ENCODE results near the gene CTF1. TPM values are rescaled to one million over a fixed set of nuclear protein-coding genes. Genes with fewer than 3 reads are reported as not detected.
"Not testable (repeated sequence)": the region's sequence is repeated elsewhere in the genome, so short reads cannot be mapped to it uniquely, and the experiment has no call there.

CTF1 gene
- total RNA-seq, 1 donor from 2014 or later = 3.4 TPM

DNA sequence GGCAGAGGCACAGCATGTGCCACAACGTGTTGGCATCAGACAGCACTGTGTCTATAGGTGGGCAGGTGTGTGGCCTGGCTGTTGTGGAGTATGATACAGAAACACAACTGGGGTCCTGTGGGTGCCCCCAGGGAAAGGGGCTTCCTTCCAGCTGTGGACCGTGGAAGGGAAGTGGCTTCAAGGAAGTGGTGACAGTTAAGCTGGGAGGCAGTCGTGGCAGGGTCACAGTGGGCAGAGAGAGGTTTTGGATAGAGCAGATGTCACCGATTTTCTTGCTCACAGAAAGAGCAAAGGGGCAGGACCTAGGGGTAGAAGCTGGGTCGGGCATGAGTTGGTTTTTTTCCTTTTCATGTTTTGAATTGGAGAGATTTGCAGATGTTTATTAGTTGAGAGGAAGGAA lies 41.3 kb downstream of the CTF1 start:
- Mint-ChIP-seq H3K4me1 (ENCODE audit: unreplicated experiment) (peaks cover 23% of the 10 kb centered on the region), H3K9me3 (ENCODE audit: unreplicated experiment) (no peaks in the 10 kb centered on the region), H3K27me3 (ENCODE audit: unreplicated experiment) (peaks cover 23% of the 10 kb centered on the region), H3K36me3 (ENCODE audit: low read depth, unreplicated experiment) (peaks cover 51% of the 10 kb centered on the region), H3K27ac (ENCODE audit: unreplicated experiment) (peak overlapping the region; percentile 83), H3K4me3 (ENCODE audit: unreplicated experiment) (peak overlapping the region; percentile 85)
- TF ChIP-seq, protein P1, sequence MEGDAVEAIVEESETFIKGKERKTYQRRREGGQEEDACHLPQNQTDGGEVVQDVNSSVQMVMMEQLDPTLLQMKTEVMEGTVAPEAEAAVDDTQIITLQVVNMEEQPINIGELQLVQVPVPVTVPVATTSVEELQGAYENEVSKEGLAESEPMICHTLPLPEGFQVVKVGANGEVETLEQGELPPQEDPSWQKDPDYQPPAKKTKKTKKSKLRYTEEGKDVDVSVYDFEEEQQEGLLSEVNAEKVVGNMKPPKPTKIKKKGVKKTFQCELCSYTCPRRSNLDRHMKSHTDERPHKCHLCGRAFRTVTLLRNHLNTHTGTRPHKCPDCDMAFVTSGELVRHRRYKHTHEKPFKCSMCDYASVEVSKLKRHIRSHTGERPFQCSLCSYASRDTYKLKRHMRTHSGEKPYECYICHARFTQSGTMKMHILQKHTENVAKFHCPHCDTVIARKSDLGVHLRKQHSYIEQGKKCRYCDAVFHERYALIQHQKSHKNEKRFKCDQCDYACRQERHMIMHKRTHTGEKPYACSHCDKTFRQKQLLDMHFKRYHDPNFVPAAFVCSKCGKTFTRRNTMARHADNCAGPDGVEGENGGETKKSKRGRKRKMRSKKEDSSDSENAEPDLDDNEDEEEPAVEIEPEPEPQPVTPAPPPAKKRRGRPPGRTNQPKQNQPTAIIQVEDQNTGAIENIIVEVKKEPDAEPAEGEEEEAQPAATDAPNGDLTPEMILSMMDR (IDR thresholded peaks at IDR 0.05; ENCODE audit: unreplicated experiment) = no peak
- no peak for DNase-seq (ENCODE audit: low spot score)

DNA sequence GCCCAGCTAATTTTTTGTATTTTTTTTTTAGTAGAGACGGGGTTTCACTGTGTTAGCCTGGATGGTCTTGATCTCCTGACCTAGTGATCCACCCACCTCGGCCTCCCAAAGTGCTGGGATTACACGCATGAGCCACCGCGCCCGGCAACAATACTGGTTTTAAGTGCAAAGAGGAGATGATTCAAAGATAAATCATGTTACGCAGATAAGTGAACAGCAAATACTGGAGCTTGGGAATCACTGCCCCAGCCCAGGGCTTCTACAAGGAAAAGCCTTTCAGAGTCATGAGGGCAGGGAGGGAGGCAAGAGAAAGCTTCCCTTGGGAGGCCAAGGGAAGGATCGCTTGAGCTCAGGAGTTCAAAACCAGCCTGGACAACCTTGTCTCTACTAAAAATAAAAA lies 43.2 kb downstream of the CTF1 start:
- DNase-seq (ENCODE audit: low spot score); H3K9me3 Mint-ChIP-seq (ENCODE audit: unreplicated experiment); H3K4me3 Mint-ChIP-seq (ENCODE audit: unreplicated experiment): not testable (repeated sequence)
- peaks cover 21% of the 10 kb centered on the region for H3K4me1 Mint-ChIP-seq (ENCODE audit: unreplicated experiment)
- peak overlapping the region; percentile 75 for H3K27ac Mint-ChIP-seq (ENCODE audit: unreplicated experiment)
- H3K36me3 Mint-ChIP-seq (ENCODE audit: low read depth, unreplicated experiment) = peaks cover 61% of the 10 kb centered on the region
- H3K27me3 Mint-ChIP-seq (ENCODE audit: unreplicated experiment) = peaks cover 21% of the 10 kb centered on the region

DNA sequence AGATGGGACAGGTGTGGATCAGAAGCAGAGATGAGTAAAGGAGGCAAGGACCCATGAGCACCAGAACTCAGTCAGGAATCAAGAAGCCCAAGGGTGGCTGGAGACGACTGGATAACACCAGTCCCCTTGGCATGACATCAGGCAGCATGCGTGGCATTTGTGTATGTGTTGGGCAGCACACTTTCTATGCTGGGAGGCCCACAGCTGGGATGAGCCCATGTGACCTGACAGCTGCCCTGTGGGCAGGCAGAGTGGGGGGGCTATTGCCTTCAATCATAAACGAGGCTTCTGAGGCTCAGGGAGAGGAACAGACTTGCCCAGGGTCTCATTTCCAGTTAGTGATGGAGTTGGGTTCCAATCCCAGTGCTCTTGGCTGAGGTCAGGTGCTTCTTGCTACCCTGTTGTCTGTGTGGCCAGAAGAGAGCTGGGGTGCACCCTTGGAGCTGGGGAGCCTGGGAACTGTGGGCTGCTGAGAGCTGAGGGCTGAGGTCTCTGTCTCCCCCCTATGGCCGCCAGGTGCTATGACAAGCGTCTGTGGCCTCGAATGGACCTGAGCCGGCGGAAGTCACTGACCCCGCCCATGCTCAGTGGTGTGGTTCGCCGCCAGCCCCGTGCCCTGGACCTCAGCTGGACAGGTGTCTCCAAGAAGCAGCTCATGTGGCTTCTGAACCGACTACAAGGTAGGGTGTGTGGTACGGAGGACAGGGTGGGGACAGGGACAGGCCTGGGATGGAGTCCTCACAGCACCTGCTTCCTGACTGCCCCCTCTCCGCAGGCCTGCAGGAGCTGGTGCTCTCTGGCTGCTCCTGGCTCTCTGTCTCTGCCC lies 45.4 kb downstream of the CTF1 start:
- H3K27ac Mint-ChIP-seq (ENCODE audit: unreplicated experiment) = peak overlapping the region; percentile 32
- H3K27me3 Mint-ChIP-seq (ENCODE audit: unreplicated experiment) = peaks cover 18% of the 10 kb centered on the region
- H3K9me3 Mint-ChIP-seq (ENCODE audit: unreplicated experiment) = no peaks in the 10 kb centered on the region
- H3K4me1 Mint-ChIP-seq (ENCODE audit: unreplicated experiment) = peaks cover 18% of the 10 kb centered on the region
- H3K36me3 Mint-ChIP-seq (ENCODE audit: low read depth, unreplicated experiment) = peaks cover 54% of the 10 kb centered on the region
- TF ChIP-seq, protein P1 (IDR thresholded peaks at IDR 0.05; ENCODE audit: unreplicated experiment) = peak; percentile 75
- DNase-seq (ENCODE audit: low spot score) = peak; percentile 73
- H3K4me3 Mint-ChIP-seq (ENCODE audit: unreplicated experiment) = peak overlapping the region; percentile 64

DNA sequence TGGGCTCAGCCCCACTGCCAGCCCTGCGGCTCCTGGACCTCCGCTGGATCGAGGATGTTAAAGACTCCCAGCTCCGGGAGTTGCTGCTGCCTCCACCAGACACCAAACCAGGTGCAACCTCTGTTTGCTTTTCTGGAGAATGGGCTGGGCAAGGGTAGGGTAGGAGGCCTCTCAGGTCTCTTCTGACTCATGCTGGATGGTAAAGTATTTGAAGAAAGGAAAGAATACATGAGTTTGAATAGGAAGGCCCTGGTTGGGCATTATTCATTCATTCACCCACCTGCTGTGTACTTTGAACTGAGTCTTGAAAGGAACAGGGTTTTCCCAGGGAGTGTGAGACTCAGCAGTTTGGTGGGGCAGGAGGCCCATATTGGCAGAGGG lies 46.0 kb downstream of the CTF1 start:
- no peak for DNase-seq (ENCODE audit: low spot score)
- Mint-ChIP-seq H3K4me1 (ENCODE audit: unreplicated experiment) (peaks cover 15% of the 10 kb centered on the region), H3K27ac (ENCODE audit: unreplicated experiment) (peak overlapping the region; percentile 18), H3K9me3 (ENCODE audit: unreplicated experiment) (no peaks in the 10 kb centered on the region), H3K4me3 (ENCODE audit: unreplicated experiment) (no peak overlapping the region), H3K36me3 (ENCODE audit: low read depth, unreplicated experiment) (peaks cover 49% of the 10 kb centered on the region), H3K27me3 (ENCODE audit: unreplicated experiment) (peaks cover 15% of the 10 kb centered on the region)
- TF ChIP-seq, protein P1 (IDR thresholded peaks at IDR 0.05; ENCODE audit: unreplicated experiment) = no peak

DNA sequence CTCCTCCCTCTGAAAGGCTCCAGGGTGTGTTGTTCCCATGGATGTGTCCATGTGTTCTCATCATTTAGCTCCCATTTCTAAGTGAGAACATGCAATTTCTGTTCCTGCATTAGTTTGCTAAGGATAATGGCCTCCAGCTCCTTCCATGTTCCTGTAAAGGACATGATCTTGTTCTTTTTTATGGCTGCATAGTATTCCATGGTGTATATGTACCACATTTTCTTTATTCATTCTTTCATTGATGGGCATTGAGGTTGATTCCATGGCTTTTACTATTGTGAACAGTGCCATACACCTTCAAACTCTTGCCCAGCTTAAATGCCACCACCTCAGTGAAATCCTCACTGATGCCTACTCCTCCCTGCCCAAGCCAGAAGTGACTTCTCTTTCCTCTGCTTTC lies 47.9 kb downstream of the CTF1 start:
- Mint-ChIP-seq H3K36me3 (ENCODE audit: low read depth, unreplicated experiment) (peaks cover 47% of the 10 kb centered on the region), H3K9me3 (ENCODE audit: unreplicated experiment) (no peaks in the 10 kb centered on the region)

More for the DNA sequence above, 47.9 kb downstream of the CTF1 start:
- DNase-seq (ENCODE audit: low spot score) = no peak
- H3K4me3 Mint-ChIP-seq (ENCODE audit: unreplicated experiment) = peak overlapping the region; percentile 32
- TF ChIP-seq, protein P1 (IDR thresholded peaks at IDR 0.05; ENCODE audit: unreplicated experiment) = no peak
- H3K4me1 Mint-ChIP-seq (ENCODE audit: unreplicated experiment) = peaks cover 10% of the 10 kb centered on the region
- H3K27ac Mint-ChIP-seq (ENCODE audit: unreplicated experiment) = no peak overlapping the region
- peaks cover 11% of the 10 kb centered on the region for H3K27me3 Mint-ChIP-seq (ENCODE audit: unreplicated experiment)
